ENCODE results near the gene MUC5AC.

DNA sequence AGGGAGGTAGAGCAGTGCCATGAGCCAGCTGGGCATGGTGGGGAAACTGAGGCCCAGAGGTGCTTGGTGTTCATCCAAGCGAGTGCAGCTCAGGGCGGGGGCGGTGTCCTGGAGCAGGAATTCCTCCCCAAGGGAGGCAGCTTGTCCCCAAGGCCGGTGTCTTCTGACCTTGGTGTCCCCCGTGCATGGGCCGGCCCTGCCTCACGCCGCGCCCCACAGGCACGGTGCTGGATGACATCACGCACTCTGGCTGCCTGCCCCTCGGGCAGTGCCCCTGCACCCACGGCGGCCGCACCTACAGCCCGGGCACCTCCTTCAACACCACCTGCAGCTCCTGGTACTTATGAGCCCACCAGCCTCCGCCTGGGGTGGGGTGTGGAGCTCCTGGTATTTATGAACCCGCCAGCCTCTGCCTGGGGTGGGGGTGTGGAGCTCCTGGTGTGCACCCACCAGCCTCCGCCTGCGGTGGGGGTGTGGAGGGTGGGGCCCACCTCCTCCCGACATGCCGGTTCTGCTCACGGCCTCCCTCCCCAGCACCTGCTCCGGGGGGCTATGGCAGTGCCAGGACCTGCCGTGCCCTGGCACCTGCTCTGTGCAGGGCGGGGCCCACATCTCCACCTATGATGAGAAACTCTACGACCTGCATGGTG lies 71.8 kb downstream of the MUC5AC start:
- no peak for TF ChIP-seq SUZ12 (IDR thresholded peaks at IDR 0.05)
- no peak for TF ChIP-seq FOXM1 (IDR thresholded peaks at IDR 0.05; ENCODE audit: borderline replicate concordance)
- no peak for TF ChIP-seq FOXK2 (IDR thresholded peaks at IDR 0.05)
- no peak for TF ChIP-seq L3MBTL2 (conservative IDR thresholded peaks at IDR 0.05)
- no peak for TF ChIP-seq TARDBP (IDR thresholded peaks at IDR 0.05)
- no peak for TF ChIP-seq ZNF384 (IDR thresholded peaks at IDR 0.05)
- TF ChIP-seq LEF1 (IDR thresholded peaks at IDR 0.05; ENCODE audit: borderline replicate concordance), result no peak
- TF ChIP-seq FOXA1 (IDR thresholded peaks at IDR 0.05), result no peak
- no peak for TF ChIP-seq BHLHE40 (IDR thresholded peaks at IDR 0.05; ENCODE audit: borderline replicate concordance)
- no peak for TF ChIP-seq HDGF (IDR thresholded peaks at IDR 0.05; ENCODE audit: borderline replicate concordance)

All from HEK293T (cell line).